GM12874 (cell line): ENCODE data around the gene MTHFS.

Experiments used
- CTCF ChIP-seq: IDR thresholded peaks from 2 replicates; pipeline ENCODE4 v1.5.1; 2011; ENCODE audit warnings: low read depth, mild to moderate bottlenecking, control low read depth, low read length, moderate library complexity; ENCODE audit not compliant: insufficient read depth

Gene MTHFS

DNA sequence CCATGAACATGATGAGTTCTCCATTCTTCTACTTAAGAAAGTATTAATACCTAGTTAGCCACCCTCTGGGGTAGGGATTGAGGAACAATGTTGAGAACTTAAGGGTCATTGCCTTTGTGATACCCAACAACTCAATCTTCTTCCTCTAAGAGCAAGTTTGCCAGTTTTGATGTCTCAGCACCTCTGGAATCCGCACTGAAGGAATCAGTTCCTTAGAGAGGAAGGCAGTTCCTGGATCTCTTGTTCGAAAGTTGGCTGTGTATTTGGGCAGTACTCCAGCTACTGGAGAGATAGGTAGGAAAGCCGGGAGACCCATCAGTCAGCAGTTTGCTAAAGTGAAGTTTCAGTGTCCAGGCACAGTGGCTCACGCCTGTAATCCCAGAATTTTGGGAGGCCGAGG, 35.6 kb upstream of the MTHFS start:
- no peak for TF ChIP-seq CTCF

DNA sequence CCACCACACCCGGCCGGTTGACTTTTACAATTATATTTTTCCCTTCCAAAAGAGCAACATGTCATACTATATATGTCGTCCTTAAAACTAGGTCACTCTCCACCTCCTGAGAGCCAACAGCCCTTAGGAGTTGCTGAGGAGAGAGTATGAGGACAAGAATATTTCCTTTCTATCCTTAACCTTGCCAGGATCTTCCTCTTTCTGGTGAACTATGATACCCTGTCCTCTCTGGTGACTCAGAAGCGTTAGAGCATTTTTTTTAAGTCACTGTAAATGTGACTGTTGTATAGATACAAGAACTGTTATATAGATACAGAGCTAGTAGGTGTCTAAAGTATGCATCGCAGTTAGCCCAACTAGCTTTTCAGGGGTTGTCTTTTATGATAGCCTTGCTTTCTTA, 33.7 kb upstream of the MTHFS start:
- no peak for TF ChIP-seq CTCF

GRCh38 chr15:79929412-79929811, 32.6 kb upstream of the MTHFS start:
- TF ChIP-seq CTCF, result no peak

- TF ChIP-seq CTCF, result no peak
Measured at GRCh38 chr15:79924379-79924778, 27.6 kb upstream of the MTHFS start.

GRCh38 chr15:79923515-79924169, 26.8 kb upstream of the MTHFS start:
- TF ChIP-seq CTCF, result no peak

DNA sequence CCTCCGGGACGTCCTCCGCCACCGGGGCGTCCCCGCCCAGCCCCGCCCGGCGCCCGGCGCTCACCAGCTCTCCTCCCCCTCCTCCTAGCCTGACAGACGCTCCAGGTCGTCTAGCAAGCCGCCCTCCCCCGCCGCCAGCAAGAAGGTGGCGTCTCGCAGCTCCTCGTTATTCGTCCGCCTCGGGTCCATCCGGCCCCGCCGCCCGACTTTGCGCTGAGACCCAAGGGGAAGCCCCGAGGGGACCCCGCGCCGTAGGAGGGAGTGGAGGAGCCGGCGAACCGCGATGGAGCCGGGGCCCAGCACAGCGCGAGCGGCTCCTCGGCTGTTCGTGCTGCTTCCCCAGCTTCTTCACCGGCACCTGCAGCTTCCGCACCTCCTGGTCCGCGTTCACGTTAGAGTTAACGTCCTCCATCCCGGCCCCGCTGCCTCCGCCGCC, 26.3 kb upstream of the MTHFS start:
- TF ChIP-seq CTCF, result no peak

GRCh38 chr15:79922512-79923078, 25.8 kb upstream of the MTHFS start:
- no peak for TF ChIP-seq CTCF
